CMK (cell line): ENCODE measurements around the gene SYT8.

Experiments
- DNase-seq: peaks from one replicate; pipeline ENCODE4 v3.0.0-alpha.2; 2010; ENCODE audit warnings: low read depth

SYT8 gene

GRCh38 chr11:1832211-1832919 is 2.4 kb upstream of the SYT8 start:
- no peak for DNase-seq

GRCh38 chr11:1832920-1833295 is 1.9 kb upstream of the SYT8 start:
- DNase-seq = no peak

DNA sequence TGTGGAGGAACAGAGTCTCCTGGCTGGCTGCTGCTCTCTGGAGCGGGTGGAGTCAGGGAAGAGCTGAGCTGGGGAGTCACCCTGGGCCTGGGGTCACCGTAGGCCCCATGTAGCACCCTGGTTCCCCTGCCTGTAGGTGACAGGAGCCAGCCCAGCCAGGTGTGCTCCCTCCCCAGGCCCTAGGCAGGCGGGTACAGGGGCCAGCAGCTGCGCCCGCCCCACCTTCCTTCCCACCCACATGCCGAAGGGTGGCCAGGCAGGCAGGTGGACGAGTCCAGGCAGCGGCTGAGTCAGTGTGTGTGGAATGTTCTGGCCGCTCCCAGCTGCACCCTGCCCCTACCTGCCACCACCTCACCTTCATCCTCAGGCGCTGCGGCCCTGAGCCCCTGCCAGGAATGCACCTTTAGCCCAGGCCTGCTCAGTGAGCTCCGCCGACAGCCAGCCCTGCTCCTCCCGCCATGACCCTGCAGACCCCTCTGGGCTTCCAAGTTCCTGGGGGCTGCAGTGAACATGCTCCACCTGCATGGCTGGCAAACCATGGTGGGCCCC is 654 bp upstream of the SYT8 start:
- no peak for DNase-seq

DNA sequence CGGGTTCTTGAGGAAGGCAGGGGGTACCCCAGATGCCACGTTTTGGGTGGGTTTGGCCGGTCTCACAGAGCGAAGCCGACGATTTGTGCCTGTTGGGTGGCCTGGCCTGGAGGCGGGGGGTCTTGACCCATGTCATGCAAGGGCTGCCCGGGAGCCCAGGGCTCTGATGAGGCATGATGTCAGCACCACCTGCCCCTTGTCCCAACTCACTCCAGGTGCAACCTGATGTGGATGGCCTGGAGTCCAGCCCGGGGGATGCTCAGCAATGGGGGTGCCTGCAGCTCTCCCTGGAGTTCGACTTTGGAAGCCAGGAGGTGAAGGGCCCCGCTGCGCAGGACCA is 851 bp downstream of the SYT8 start:
- DNase-seq = no peak

DNA sequence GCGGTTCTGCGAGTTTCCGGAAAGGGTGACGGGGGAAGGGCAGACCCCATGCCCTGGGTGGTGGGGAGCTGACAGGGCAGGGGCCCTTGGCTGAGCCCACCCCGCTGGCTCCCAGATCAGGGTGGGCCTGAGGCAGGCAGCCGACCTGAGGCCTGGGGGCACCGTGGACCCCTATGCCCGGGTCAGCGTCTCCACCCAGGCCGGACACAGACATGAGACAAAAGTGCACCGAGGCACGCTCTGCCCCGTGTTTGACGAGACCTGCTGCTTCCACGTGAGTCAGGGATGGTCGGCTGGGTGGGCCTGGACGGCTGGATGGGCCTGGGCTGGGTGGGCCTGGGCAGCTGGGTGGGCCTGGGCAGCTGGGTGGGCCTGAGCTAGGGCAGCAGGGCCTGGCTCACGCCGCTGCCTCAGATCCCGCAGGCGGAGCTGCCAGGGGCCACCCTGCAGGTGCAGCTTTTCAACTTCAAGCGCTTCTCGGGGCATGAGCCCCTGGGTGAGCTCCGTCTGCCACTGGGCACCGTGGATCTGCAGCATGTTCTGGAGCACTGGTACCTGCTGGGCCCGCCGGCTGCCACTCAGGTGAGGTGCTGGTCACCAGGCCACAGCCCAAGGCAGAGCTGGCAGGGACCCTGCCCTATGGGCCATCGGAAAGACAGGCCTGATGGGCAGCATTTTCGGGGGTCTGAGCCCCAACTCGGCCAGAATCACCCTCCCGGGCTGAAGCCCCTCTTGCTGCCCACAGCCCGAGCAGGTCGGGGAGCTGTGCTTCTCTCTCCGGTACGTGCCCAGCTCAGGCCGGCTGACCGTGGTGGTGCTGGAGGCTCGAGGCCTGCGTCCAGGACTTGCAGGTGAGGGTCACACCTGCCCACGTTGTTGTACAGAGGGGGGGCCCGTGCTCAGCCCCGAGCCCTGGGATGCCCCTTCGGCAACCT is 1.5 kb downstream of the SYT8 start:
- no peak for DNase-seq

DNA sequence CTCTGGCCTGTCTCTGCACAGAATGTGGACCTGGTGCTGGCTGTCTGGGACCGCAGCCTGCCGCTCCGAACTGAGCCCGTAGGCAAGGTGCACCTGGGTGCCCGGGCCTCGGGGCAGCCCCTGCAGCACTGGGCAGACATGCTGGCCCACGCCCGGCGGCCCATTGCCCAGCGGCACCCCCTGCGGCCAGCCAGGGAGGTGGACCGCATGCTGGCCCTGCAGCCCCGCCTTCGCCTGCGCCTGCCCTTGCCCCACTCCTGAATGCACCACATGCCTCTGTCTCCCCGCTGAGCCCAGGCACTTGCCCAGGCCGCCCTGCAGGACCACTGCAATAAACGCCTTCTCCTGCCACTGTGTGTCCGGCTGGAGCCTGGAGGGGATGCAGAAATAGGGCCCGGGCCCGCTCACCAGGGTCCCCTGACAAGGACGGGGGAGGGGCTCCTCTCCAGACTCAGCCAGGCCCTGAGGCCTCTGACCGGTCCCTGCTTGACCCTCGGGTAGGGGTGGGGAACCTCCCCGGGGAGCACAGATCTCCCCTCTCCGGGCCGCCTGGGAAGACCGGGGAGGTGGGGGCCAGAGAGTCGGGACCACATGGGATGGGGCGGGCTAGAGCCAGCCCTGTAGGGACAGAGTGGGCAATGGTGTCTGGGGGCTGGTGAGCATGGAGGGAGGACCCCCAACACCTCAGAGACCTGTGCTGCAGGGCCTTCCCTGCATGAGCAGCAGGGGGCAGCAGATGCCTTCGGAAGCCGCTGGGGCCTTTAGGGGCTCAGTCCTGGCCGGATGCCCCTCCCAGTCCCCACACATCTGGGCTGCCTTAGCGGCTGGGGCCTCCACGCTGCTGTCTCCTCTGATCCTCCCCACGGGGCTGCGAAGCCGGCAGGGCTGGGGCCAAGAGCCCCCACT is 2.6 kb downstream of the SYT8 start:
- no peak for DNase-seq

DNA sequence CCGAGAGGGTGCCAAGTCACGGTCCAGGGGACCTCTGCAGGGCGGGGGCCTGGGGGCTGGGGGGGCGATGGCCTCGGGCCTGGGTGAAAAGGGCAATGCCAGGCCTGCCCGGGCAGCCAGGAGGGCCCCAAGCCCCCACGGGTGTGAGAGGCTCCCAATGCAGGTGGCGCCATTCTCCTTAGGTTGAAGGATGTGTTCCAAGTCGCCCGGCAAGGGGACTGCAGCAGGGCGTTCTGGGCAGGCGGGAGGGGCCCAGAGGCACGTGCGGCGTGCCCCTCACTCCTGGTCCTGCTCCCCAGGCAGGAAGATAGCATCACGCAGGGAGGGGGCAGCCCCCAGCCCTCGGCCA is 3.3 kb downstream of the SYT8 start:
- no peak for DNase-seq

GRCh38 chr11:1838426-1839144 is 3.8 kb downstream of the SYT8 start, which contains the start of gene TNNI2:
Gene TNNI2 (plus strand): TSS chr11:1838981. CDS start chr11:1839697, 716 bp downstream.
- DNase-seq = no peak

GRCh38 chr11:1839204-1839923 is 4.6 kb downstream of the SYT8 start:
- DNase-seq = no peak

- DNase-seq = no peak
Observed at GRCh38 chr11:1839924-1840779, 5.4 kb downstream of the SYT8 start.

DNA sequence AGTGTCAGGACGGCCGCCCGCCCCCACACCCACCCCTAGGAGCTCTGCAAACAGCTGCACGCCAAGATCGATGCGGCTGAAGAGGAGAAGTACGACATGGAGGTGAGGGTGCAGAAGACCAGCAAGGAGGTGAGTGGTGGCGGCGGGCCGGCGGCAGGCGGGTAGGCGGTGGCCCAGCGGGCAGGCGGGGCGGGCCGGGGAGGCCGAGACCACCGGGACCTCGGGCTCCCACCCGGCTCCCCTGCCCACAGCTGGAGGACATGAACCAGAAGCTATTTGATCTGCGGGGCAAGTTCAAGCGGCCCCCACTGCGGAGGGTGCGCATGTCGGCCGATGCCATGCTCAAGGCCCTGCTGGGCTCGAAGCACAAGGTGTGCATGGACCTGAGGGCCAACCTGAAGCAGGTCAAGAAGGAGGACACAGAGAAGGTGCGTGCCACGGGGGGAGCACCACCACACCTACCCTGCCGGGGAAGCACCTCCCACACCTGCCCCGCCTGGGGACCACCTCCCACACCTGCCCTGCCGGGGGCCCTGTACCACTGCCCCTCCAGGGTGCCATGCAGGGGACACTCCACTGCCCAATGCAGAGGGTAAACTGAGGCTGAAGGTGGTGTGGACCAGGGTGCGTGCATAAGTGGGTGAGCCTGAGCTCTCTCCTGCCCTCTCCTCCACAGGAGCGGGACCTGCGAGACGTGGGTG is 6.1 kb downstream of the SYT8 start:
- no peak for DNase-seq

GRCh38 chr11:1841511-1842148 is 6.8 kb downstream of the SYT8 start:
- no peak for DNase-seq

GRCh38 chr11:1842149-1843097 is 7.6 kb downstream of the SYT8 start:
- DNase-seq = no peak

DNA sequence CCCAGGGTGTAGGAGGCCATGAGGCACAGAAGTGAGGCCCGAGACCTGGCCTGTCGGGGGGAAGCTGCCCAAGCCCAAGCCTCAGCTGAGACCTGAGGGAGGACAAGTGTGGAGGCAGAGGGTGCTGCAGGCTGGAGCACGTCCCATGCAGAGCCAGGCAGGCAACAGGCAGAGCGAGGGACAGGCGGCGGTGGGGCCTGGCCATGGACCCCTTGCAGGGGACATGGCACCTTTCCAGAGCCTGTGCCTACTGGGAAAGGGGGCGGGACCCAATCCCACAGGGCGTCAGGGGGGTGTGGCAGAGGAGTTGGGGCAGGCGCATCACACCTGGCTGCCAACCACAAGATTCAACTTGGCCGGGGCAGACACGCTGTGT is 8.3 kb downstream of the SYT8 start:
- no peak for DNase-seq

DNA sequence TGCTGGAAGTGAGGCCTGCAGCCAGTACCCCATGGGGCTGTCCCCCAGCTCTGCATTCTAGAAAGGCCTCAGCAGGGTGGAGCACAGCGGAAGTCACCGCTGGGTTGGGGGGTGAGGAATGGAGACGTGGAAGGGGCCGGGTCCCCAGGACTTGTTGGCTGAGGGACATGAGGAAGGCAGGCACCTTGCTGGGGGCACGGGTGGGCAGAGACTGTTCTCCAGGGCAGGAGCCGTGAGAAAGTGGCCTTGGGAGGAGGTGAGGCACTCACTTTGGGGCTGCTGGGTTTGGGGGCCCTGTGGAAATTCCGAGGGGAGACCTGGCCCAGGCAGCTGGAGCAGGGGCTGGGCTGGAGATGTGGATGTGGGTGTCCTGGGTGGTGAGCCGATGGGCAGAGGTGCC is 9.0 kb downstream of the SYT8 start:
- DNase-seq = no peak

GRCh38 chr11:1844221-1845094 is 9.7 kb downstream of the SYT8 start:
- DNase-seq = peak; percentile 62

GRCh38 chr11:1845095-1845429 is 10.3 kb downstream of the SYT8 start:
- DNase-seq = no peak
